Measurements from ENCODE around the gene TLE3.
"Not testable (repeated sequence)": the region's sequence is repeated elsewhere in the genome, so short reads cannot be mapped to it uniquely, and the experiment has no call there.

- TF ChIP-seq, protein P1, sequence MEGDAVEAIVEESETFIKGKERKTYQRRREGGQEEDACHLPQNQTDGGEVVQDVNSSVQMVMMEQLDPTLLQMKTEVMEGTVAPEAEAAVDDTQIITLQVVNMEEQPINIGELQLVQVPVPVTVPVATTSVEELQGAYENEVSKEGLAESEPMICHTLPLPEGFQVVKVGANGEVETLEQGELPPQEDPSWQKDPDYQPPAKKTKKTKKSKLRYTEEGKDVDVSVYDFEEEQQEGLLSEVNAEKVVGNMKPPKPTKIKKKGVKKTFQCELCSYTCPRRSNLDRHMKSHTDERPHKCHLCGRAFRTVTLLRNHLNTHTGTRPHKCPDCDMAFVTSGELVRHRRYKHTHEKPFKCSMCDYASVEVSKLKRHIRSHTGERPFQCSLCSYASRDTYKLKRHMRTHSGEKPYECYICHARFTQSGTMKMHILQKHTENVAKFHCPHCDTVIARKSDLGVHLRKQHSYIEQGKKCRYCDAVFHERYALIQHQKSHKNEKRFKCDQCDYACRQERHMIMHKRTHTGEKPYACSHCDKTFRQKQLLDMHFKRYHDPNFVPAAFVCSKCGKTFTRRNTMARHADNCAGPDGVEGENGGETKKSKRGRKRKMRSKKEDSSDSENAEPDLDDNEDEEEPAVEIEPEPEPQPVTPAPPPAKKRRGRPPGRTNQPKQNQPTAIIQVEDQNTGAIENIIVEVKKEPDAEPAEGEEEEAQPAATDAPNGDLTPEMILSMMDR (IDR thresholded peaks at IDR 0.05; ENCODE audit: poor library complexity) = not testable (repeated sequence)
- not testable (repeated sequence) for TF ChIP-seq EZH2 (IDR thresholded peaks at IDR 0.05; ENCODE audit: borderline replicate concordance); EZH2phosphoT487 (IDR thresholded peaks at IDR 0.05; ENCODE audit: low read depth, severe bottlenecking, unreplicated experiment)
Measured at GRCh38 chr15:70137021-70137420, 39.3 kb upstream of the TLE3 start.

Data from hepatocyte (in vitro differentiated cells).